ENCODE results near the gene LARP4.

DNA sequence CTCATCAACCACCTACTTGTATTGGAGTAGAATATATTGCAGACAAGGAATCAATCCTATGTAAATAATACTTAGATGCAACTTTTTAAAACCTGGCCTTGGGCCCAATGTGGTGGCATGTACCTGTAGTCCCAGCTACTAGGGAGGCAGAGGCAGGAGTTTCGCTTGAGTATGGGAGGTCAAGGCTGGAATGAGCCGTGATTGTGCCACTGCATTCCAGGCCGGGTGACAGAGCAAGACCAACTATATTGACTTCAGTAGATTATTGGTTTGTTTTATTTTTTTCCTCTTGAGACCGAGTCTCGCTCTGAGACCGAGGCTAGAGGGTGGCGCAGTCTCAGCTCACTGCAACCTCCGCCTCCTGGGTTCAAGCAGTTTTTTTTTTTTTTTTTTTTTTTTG is 3.6 kb downstream of the LARP4 start:
- TF ChIP-seq POLR2A (IDR thresholded peaks at IDR 0.05): no peak
- TF ChIP-seq, protein P1, sequence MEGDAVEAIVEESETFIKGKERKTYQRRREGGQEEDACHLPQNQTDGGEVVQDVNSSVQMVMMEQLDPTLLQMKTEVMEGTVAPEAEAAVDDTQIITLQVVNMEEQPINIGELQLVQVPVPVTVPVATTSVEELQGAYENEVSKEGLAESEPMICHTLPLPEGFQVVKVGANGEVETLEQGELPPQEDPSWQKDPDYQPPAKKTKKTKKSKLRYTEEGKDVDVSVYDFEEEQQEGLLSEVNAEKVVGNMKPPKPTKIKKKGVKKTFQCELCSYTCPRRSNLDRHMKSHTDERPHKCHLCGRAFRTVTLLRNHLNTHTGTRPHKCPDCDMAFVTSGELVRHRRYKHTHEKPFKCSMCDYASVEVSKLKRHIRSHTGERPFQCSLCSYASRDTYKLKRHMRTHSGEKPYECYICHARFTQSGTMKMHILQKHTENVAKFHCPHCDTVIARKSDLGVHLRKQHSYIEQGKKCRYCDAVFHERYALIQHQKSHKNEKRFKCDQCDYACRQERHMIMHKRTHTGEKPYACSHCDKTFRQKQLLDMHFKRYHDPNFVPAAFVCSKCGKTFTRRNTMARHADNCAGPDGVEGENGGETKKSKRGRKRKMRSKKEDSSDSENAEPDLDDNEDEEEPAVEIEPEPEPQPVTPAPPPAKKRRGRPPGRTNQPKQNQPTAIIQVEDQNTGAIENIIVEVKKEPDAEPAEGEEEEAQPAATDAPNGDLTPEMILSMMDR (IDR thresholded peaks at IDR 0.05): no peak

All from lower leg skin (tissue), 3 donors.